HepG2 (cell line): ENCODE measurements around the gene CRIP1. TPM values are rescaled to one million over a fixed set of nuclear protein-coding genes. Genes with fewer than 3 reads are reported as not detected.
A peak's percentile ranks its signal among the peaks of the same experiment; 100 is the strongest.

Source experiments
- GABPA ChIP-seq, 2 experiments: IDR thresholded peaks; 2 replicates each; pipeline ENCODE4 v1.6.1; 2011 to 2016; ENCODE audit warnings: low read depth in 2 of 2, low read length in 1 of 2, missing biosample characterization in 1 of 2, missing genetic modification characterization in 1 of 2
- HDAC1 ChIP-seq: sonication (generic); formaldehyde crosslinking; IDR thresholded peaks from 2 replicates; pipeline ENCODE4 v1.5.1; 2020; ENCODE audit warnings: mild to moderate bottlenecking, missing genetic modification reagents
- MEF2D ChIP-seq: sonication (generic); formaldehyde crosslinking; IDR thresholded peaks from 2 replicates; pipeline ENCODE4 v1.5.1; 2020; ENCODE audit warnings: mild to moderate bottlenecking, missing genetic modification reagents
- NFATC3 ChIP-seq: sonication (generic); formaldehyde crosslinking; IDR thresholded peaks from 2 replicates; pipeline ENCODE4 v1.5.1; 2020; ENCODE audit warnings: mild to moderate bottlenecking, missing genetic modification reagents
- NR1H2 ChIP-seq: sonication (generic); formaldehyde crosslinking; IDR thresholded peaks from 2 replicates; pipeline ENCODE4 v1.8.1; 2022; ENCODE audit warnings: low read depth, missing genetic modification reagents, borderline replicate concordance
- ONECUT2 ChIP-seq: sonication (generic); formaldehyde crosslinking; IDR thresholded peaks from 2 replicates; pipeline ENCODE4 v1.4.0; 2020; ENCODE audit warnings: missing genetic modification reagents
- STAT5B ChIP-seq: sonication (generic); formaldehyde crosslinking; IDR thresholded peaks from 2 replicates; pipeline ENCODE4 v1.4.0; 2020; ENCODE audit warnings: missing genetic modification reagents
- TMF1 ChIP-seq: sonication (generic); formaldehyde crosslinking; IDR thresholded peaks from 2 replicates; pipeline ENCODE4 v1.8.1; 2022; ENCODE audit warnings: low read depth, missing genetic modification reagents
- ZFP36L2 ChIP-seq: sonication (generic); formaldehyde crosslinking; IDR thresholded peaks from 2 replicates; pipeline ENCODE4 v1.4.0; 2020; ENCODE audit warnings: missing genetic modification reagents
- ZNF335 ChIP-seq: sonication (generic); formaldehyde crosslinking; IDR thresholded peaks from 2 replicates; pipeline ENCODE4 v1.4.0; 2020; ENCODE audit warnings: missing genetic modification reagents
- ZNF383 ChIP-seq: sonication (generic); formaldehyde crosslinking; IDR thresholded peaks from 2 replicates; pipeline ENCODE4 v1.4.0; 2020; ENCODE audit warnings: missing genetic modification reagents, mild to moderate bottlenecking, borderline replicate concordance
- ZNF430 ChIP-seq: sonication (generic); formaldehyde crosslinking; IDR thresholded peaks from 2 replicates; pipeline ENCODE4 v1.9.0; 2021; ENCODE audit warnings: mild to moderate bottlenecking, missing genetic modification reagents
- ZZZ3 ChIP-seq: sonication (generic); formaldehyde crosslinking; IDR thresholded peaks from 2 replicates; pipeline ENCODE4 v1.4.0; 2020; ENCODE audit warnings: missing genetic modification reagents, mild to moderate bottlenecking, borderline replicate concordance
- polyA plus RNA-seq, 8 experiments: library from polyadenylated mRNA; depleted of rRNA in 3 of 8; stranded (reverse) in 7 of 8; unstranded in 1 of 8; fragments of >200 nt; fragmentation: Illumina TruSeq in 4 of 8; extraction: Trizol in 4 of 8; gene quantifications; 2 replicates each; pipeline versions ENCODE4 v1.2.1 to v1.2.3, GENCODE V29; 2011 to 2016; ENCODE audit warnings: low read depth in 4 of 8, missing spikeins in 1 of 8, mixed read lengths in 1 of 8; ENCODE audit not compliant: insufficient read depth in 1 of 8
- total RNA-seq, 5 experiments: library from RNA; depleted of rRNA; stranded (reverse); fragments of >200 nt; fragmentation: Illumina TruSeq; extraction: Trizol; gene quantifications; 2 replicates each; pipeline ENCODE4 v1.2.3, GENCODE V29; 2016; ENCODE audit warnings: low read depth in 1 of 5
- TF ChIP-seq, protein P1 (sequence below): sonication (generic); formaldehyde crosslinking; IDR thresholded peaks from 2 replicates; pipeline ENCODE4 v1.4.0; 2020; ENCODE audit warnings: low read depth, mild to moderate bottlenecking, missing genetic modification reagents
- TF ChIP-seq, protein P2 (sequence below): sonication (generic); formaldehyde crosslinking; IDR thresholded peaks from 2 replicates; pipeline ENCODE4 v1.4.0; 2020; ENCODE audit warnings: missing genetic modification reagents
- TF ChIP-seq, protein P3 (sequence below): sonication (generic); formaldehyde crosslinking; IDR thresholded peaks from 2 replicates; pipeline ENCODE4 v1.4.0; 2020; ENCODE audit warnings: missing genetic modification reagents
- TF ChIP-seq, protein P4 (sequence below): sonication (generic); formaldehyde crosslinking; IDR thresholded peaks from 2 replicates; pipeline ENCODE4 v1.4.0; 2020; ENCODE audit warnings: missing genetic modification reagents
- TF ChIP-seq, protein P5 (sequence below): sonication (generic); formaldehyde crosslinking; IDR thresholded peaks from 2 replicates; pipeline ENCODE4 v1.5.0; 2020; ENCODE audit warnings: mild to moderate bottlenecking, low read depth, missing genetic modification reagents, borderline replicate concordance
- TF ChIP-seq, protein P6 (sequence below), 2 experiments: sonication (generic) in 1 of 2; formaldehyde crosslinking in 1 of 2; IDR thresholded peaks; 2 replicates each; pipeline versions ENCODE4 v1.5.1 to v1.6.1; 2011 to 2020; ENCODE audit warnings: borderline replicate concordance in 1 of 2, low read depth in 1 of 2, low read length in 1 of 2, mild to moderate bottlenecking in 1 of 2, missing genetic modification reagents in 1 of 2, moderate library complexity in 1 of 2

Gene CRIP1
- total and polyA plus RNA-seq, 2 of the 13 experiments (the other 11 are each of a cell fraction or from before 2014, with no cell fraction given), result 53.9 to 59.5 TPM

GRCh38 chr14:105490572-105491365, 4.1 kb downstream of the CRIP1 start, which contains the start of gene TEDC1 (continued):
- TF ChIP-seq, protein P1, sequence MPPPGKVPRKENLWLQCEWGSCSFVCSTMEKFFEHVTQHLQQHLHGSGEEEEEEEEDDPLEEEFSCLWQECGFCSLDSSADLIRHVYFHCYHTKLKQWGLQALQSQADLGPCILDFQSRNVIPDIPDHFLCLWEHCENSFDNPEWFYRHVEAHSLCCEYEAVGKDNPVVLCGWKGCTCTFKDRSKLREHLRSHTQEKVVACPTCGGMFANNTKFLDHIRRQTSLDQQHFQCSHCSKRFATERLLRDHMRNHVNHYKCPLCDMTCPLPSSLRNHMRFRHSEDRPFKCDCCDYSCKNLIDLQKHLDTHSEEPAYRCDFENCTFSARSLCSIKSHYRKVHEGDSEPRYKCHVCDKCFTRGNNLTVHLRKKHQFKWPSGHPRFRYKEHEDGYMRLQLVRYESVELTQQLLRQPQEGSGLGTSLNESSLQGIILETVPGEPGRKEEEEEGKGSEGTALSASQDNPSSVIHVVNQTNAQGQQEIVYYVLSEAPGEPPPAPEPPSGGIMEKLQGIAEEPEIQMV, result 0 out of 2 replicates have a peak, but pooled peaks have one; percentile 27
- TF ChIP-seq NFATC3 (CRISPR knock-in tag), result no peak
- TF ChIP-seq, protein P2, sequence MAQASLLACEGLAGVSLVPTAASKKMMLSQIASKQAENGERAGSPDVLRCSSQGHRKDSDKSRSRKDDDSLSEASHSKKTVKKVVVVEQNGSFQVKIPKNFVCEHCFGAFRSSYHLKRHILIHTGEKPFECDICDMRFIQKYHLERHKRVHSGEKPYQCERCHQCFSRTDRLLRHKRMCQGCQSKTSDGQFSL, result no peak
- TF ChIP-seq, protein P3, sequence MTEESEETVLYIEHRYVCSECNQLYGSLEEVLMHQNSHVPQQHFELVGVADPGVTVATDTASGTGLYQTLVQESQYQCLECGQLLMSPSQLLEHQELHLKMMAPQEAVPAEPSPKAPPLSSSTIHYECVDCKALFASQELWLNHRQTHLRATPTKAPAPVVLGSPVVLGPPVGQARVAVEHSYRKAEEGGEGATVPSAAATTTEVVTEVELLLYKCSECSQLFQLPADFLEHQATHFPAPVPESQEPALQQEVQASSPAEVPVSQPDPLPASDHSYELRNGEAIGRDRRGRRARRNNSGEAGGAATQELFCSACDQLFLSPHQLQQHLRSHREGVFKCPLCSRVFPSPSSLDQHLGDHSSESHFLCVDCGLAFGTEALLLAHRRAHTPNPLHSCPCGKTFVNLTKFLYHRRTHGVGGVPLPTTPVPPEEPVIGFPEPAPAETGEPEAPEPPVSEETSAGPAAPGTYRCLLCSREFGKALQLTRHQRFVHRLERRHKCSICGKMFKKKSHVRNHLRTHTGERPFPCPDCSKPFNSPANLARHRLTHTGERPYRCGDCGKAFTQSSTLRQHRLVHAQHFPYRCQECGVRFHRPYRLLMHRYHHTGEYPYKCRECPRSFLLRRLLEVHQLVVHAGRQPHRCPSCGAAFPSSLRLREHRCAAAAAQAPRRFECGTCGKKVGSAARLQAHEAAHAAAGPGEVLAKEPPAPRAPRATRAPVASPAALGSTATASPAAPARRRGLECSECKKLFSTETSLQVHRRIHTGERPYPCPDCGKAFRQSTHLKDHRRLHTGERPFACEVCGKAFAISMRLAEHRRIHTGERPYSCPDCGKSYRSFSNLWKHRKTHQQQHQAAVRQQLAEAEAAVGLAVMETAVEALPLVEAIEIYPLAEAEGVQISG (CRISPR knock-in tag), result peak; percentile 84
- no peak for TF ChIP-seq ZNF383 (CRISPR knock-in tag)
- TF ChIP-seq MEF2D (CRISPR knock-in tag), result peak; percentile 79; the same call in 1 of the 2 replicates
- TF ChIP-seq HDAC1, result peak; percentile 74
- no peak for TF ChIP-seq ONECUT2 (CRISPR knock-in tag)
- peak; percentile 46 for TF ChIP-seq ZNF430 (CRISPR knock-in tag)
- no peak for TF ChIP-seq NR1H2 (CRISPR knock-in tag)
- TF ChIP-seq STAT5B (CRISPR knock-in tag), result no peak
- TF ChIP-seq TMF1, result peak; percentile 1
- TF ChIP-seq ZFP36L2, result no peak
- TF ChIP-seq, protein P4, sequence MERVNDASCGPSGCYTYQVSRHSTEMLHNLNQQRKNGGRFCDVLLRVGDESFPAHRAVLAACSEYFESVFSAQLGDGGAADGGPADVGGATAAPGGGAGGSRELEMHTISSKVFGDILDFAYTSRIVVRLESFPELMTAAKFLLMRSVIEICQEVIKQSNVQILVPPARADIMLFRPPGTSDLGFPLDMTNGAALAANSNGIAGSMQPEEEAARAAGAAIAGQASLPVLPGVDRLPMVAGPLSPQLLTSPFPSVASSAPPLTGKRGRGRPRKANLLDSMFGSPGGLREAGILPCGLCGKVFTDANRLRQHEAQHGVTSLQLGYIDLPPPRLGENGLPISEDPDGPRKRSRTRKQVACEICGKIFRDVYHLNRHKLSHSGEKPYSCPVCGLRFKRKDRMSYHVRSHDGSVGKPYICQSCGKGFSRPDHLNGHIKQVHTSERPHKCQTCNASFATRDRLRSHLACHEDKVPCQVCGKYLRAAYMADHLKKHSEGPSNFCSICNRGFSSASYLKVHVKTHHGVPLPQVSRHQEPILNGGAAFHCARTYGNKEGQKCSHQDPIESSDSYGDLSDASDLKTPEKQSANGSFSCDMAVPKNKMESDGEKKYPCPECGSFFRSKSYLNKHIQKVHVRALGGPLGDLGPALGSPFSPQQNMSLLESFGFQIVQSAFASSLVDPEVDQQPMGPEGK, result no peak
- no peak for TF ChIP-seq ZZZ3 (CRISPR knock-in tag)
- TF ChIP-seq, protein P5, sequence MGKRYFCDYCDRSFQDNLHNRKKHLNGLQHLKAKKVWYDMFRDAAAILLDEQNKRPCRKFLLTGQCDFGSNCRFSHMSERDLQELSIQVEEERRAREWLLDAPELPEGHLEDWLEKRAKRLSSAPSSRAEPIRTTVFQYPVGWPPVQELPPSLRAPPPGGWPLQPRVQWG (CRISPR knock-in tag), result no peak
- no peak for TF ChIP-seq GABPA (IDR thresholded peaks at IDR 0.05; ENCODE audit: low read depth, low read length)
- TF ChIP-seq GABPA (CRISPR knock-in tag; IDR thresholded peaks at IDR 0.05; ENCODE audit: low read depth), result peak; percentile 96
- TF ChIP-seq ZNF335 (CRISPR knock-in tag), result 0 out of 2 replicates have a peak, but pooled peaks have one; percentile 48
- TF ChIP-seq, protein P6, sequence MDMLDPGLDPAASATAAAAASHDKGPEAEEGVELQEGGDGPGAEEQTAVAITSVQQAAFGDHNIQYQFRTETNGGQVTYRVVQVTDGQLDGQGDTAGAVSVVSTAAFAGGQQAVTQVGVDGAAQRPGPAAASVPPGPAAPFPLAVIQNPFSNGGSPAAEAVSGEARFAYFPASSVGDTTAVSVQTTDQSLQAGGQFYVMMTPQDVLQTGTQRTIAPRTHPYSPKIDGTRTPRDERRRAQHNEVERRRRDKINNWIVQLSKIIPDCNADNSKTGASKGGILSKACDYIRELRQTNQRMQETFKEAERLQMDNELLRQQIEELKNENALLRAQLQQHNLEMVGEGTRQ (IDR thresholded peaks at IDR 0.05; ENCODE audit: low read depth, low read length), result no peak
- TF ChIP-seq, protein P6 (CRISPR knock-in tag; IDR thresholded peaks at IDR 0.05; ENCODE audit: borderline replicate concordance), result 0 out of 2 replicates have a peak, but pooled peaks have one; percentile 25
